NCI-H2107 treated with DMSO at 0.1 percent for 48 hours (cell line): ENCODE measurements around the gene GPC6.

Experiments used
- DNase-seq: peaks from one replicate; lab custom pipeline; 2025; ENCODE audit not compliant: unreplicated experiment; lab: John Stamatoyannopoulos, UW

The GPC6 gene

GRCh38 chr13:93811738-93812112, 585.1 kb downstream of the GPC6 start:
- no peak for DNase-seq

- no peak for DNase-seq
Measured at GRCh38 chr13:93814658-93815057, 588.1 kb downstream of the GPC6 start.

- DNase-seq, result no peak
Measured at GRCh38 chr13:93818345-93818744, 591.7 kb downstream of the GPC6 start.

GRCh38 chr13:93819331-93819890, 592.8 kb downstream of the GPC6 start:
- no peak for DNase-seq

- no peak for DNase-seq
Measured at GRCh38 chr13:93824286-93824685, 597.7 kb downstream of the GPC6 start.

GRCh38 chr13:93834051-93834450, 607.4 kb downstream of the GPC6 start:
- DNase-seq, result no peak

- DNase-seq, result no peak
Measured at GRCh38 chr13:93843082-93843481, 616.5 kb downstream of the GPC6 start.

GRCh38 chr13:93847162-93847561, 620.6 kb downstream of the GPC6 start:
- no peak for DNase-seq

GRCh38 chr13:93848247-93848646, 621.6 kb downstream of the GPC6 start:
- DNase-seq, result no peak

GRCh38 chr13:93851236-93851635, 624.6 kb downstream of the GPC6 start:
- peak; percentile 14 for DNase-seq

GRCh38 chr13:93853912-93854311, 627.3 kb downstream of the GPC6 start:
- no peak for DNase-seq

- DNase-seq, result no peak
Measured at GRCh38 chr13:93857126-93857525, 630.5 kb downstream of the GPC6 start.

- no peak for DNase-seq
Measured at GRCh38 chr13:93859716-93860115, 633.1 kb downstream of the GPC6 start.

- no peak for DNase-seq
Measured at GRCh38 chr13:93861818-93862217, 635.2 kb downstream of the GPC6 start.

- no peak for DNase-seq
Measured at GRCh38 chr13:93862259-93862658, 635.7 kb downstream of the GPC6 start.

GRCh38 chr13:93865235-93865634, 638.6 kb downstream of the GPC6 start:
- no peak for DNase-seq

- DNase-seq, result no peak
Measured at GRCh38 chr13:93867481-93867880, 640.9 kb downstream of the GPC6 start.

GRCh38 chr13:93872376-93872775, 645.8 kb downstream of the GPC6 start:
- no peak for DNase-seq

GRCh38 chr13:93872786-93873347, 646.3 kb downstream of the GPC6 start:
- DNase-seq, result no peak

- no peak for DNase-seq
Measured at GRCh38 chr13:93875547-93875946, 648.9 kb downstream of the GPC6 start.

- no peak for DNase-seq
Measured at GRCh38 chr13:93876236-93876635, 649.6 kb downstream of the GPC6 start.

- no peak for DNase-seq
Measured at GRCh38 chr13:93878675-93879074, 652.1 kb downstream of the GPC6 start.

GRCh38 chr13:93881411-93881810, 654.8 kb downstream of the GPC6 start:
- no peak for DNase-seq
